GM12878 (cell line): ENCODE measurements around the gene RHOC. TPM values are rescaled to one million over a fixed set of nuclear protein-coding genes. Genes with fewer than 3 reads are reported as not detected.
A peak's percentile ranks its signal among the peaks of the same experiment; 100 is the strongest.

Experiments used
- ATAC-seq: fragments of 200-7000 bp; cut with Tn5 transposase; 3 replicates; pipeline ENCODE4 v1.9.1; 2020; ENCODE audit warnings: mild to moderate bottlenecking, moderate library complexity
- BruUV-seq: library from RNA; stranded (reverse); fragments of 400-500 nt; replicated peaks from 2 replicates; lab custom pipeline; 2021; lab: Mats Ljungman, UMichigan
- CTCF ChIA-PET: fragments of 300-600 bp; sonication (Branson Sonifier 250); formaldehyde crosslinking; extraction: SDS; loops from one replicate; lab custom pipeline; 2021; ENCODE audit warnings: inconsistent platforms; lab: Yijun Ruan, JAX
- POLR2A ChIA-PET: fragments of 350-600 bp; formaldehyde crosslinking; extraction: SDS; loops from one replicate; lab custom pipeline; 2021; ENCODE audit warnings: inconsistent platforms; lab: Charles Lee
- RAD21 ChIA-PET: fragments of 300-600 bp; sonication (Branson Sonifier 250); formaldehyde crosslinking; loops from one replicate; lab custom pipeline; 2023; ENCODE audit warnings: antibody characterized with exemption; ENCODE audit not compliant: unreplicated experiment; lab: Charles Lee
- SMC1A ChIA-PET: fragments of 300-600 bp; sonication (Branson Sonifier 250); formaldehyde crosslinking; loops from one replicate; lab custom pipeline; 2023; ENCODE audit not compliant: unreplicated experiment, uncharacterized antibody; lab: Charles Lee
- DNase-seq: peaks from one replicate; pipeline ENCODE4 v3.0.0-alpha.2; 2011; ENCODE audit warnings: low read depth, low spot score
- FAIRE-seq: peaks from 3 replicates; lab custom pipeline; 2011; peaks lifted over from hg19 to GRCh38; lab: Jason Lieb, UNC
- H2AFZ ChIP-seq: 2 replicates; pipeline ENCODE4 v1.6.0; 2011; ENCODE audit warnings: low read depth, low read length, control low read depth; ENCODE audit not compliant: control insufficient read depth
- H3K27ac ChIP-seq: 2 replicates; pipeline ENCODE4 v1.5.1; 2011; ENCODE audit warnings: control low read depth; ENCODE audit not compliant: control insufficient read depth, insufficient read depth
- H3K27me3 ChIP-seq, 2 experiments: replicated peaks in 1 of 2; 2 replicates each; pipeline versions ENCODE4 v1.6.0 to v1.6.1; 2011; ENCODE audit warnings: low read length in 1 of 2; ENCODE audit not compliant: control insufficient read depth in 2 of 2, insufficient read depth in 2 of 2
- H3K36me3 ChIP-seq, 2 experiments: 2 replicates each; pipeline ENCODE4 v1.5.1; 2011; ENCODE audit warnings: low read length in 1 of 2; ENCODE audit not compliant: control insufficient read depth in 2 of 2, insufficient read depth in 2 of 2
- H3K4me1 ChIP-seq: 2 replicates; pipeline ENCODE4 v1.6.1; 2011; ENCODE audit warnings: mild to moderate bottlenecking, low read length, moderate library complexity, mixed read lengths; ENCODE audit not compliant: control insufficient read depth, insufficient read depth
- H3K4me2 ChIP-seq: 2 replicates; pipeline ENCODE4 v1.6.0; 2011; ENCODE audit warnings: control low read depth; ENCODE audit not compliant: control insufficient read depth, insufficient read depth
- H3K4me3 ChIP-seq: fragments of 200-600 bp; sonication (generic); 2 replicates; pipeline ENCODE4 v1.5.1; 2016
- H3K79me2 ChIP-seq: 2 replicates; pipeline ENCODE4 v1.6.0; 2011; ENCODE audit warnings: low read length; ENCODE audit not compliant: control insufficient read depth, insufficient read depth
- H3K9ac ChIP-seq: 2 replicates; pipeline ENCODE4 v1.8.0; 2011; ENCODE audit warnings: low read length, control low read depth, mixed read lengths; ENCODE audit not compliant: control insufficient read depth, insufficient read depth
- H3K9me3 ChIP-seq: replicated peaks from 3 replicates; pipeline ENCODE4 v1.5.1; 2011; ENCODE audit warnings: mild to moderate bottlenecking, low read length; ENCODE audit not compliant: control insufficient read depth, insufficient read depth
- H4K20me1 ChIP-seq: 2 replicates; pipeline ENCODE4 v1.6.0; 2011; ENCODE audit not compliant: control insufficient read depth, insufficient read depth
- ATF7 ChIP-seq: fragments of 450-650 bp; IDR thresholded peaks from 2 replicates; pipeline ENCODE4 v1.6.1; 2016; ENCODE audit warnings: low read depth, mild to moderate bottlenecking
- CEBPB ChIP-seq, 2 experiments: fragments of 150-350 bp in 1 of 2; IDR thresholded peaks; 2 replicates each; pipeline ENCODE4 v1.6.1; 2012 to 2014; ENCODE audit warnings: low read depth in 2 of 2, low read length in 2 of 2, borderline replicate concordance in 1 of 2, inconsistent platforms in 1 of 2
- CREB1 ChIP-seq: IDR thresholded peaks from 2 replicates; pipeline ENCODE4 v1.6.1; 2012; ENCODE audit warnings: low read depth, mild to moderate bottlenecking, inconsistent platforms
- EED ChIP-seq: sonication (generic); IDR thresholded peaks from 2 replicates; pipeline ENCODE4 v1.6.1; 2016; ENCODE audit warnings: antibody characterized with exemption, low read depth
- ETV6 ChIP-seq, 2 experiments: fragments of 450-650 bp in 1 of 2; IDR thresholded peaks in 1 of 2; conservative IDR thresholded peaks in 1 of 2; 2 replicates each; pipeline ENCODE4 v1.6.1; 2014; ENCODE audit warnings: antibody characterized with exemption in 1 of 2, borderline replicate concordance in 1 of 2, low read depth in 1 of 2, mild to moderate bottlenecking in 1 of 2, moderate library complexity in 1 of 2
- GATAD2B ChIP-seq: fragments of 450-650 bp; conservative IDR thresholded peaks from 2 replicates; pipeline ENCODE4 v1.6.1; 2017; ENCODE audit warnings: low read depth, mild to moderate bottlenecking, moderate library complexity
- IKZF1 ChIP-seq: fragments of 450-650 bp; conservative IDR thresholded peaks from 2 replicates; pipeline ENCODE4 v1.6.1; 2017; ENCODE audit warnings: antibody characterized with exemption, mild to moderate bottlenecking
- KAT2A ChIP-seq: conservative IDR thresholded peaks from 2 replicates; pipeline ENCODE4 v1.6.1; 2011; ENCODE audit warnings: low read depth, low read length; ENCODE audit not compliant: control insufficient read depth
- PAX5 ChIP-seq: IDR thresholded peaks from 2 replicates; pipeline ENCODE4 v1.6.1; 2011; ENCODE audit warnings: low read depth, low read length, borderline replicate concordance
- RAD21 ChIP-seq: IDR thresholded peaks from 2 replicates; pipeline ENCODE4 v1.6.1; 2011; ENCODE audit warnings: mild to moderate bottlenecking, low read depth, low read length, moderate library complexity; ENCODE audit not compliant: insufficient read depth
- RB1 ChIP-seq: fragments of 450-650 bp; formaldehyde crosslinking; IDR thresholded peaks from 2 replicates; pipeline ENCODE4 v1.6.1; 2017; ENCODE audit warnings: mild to moderate bottlenecking, borderline replicate concordance
- SIN3A ChIP-seq: IDR thresholded peaks from 2 replicates; pipeline ENCODE4 v1.6.1; 2012; ENCODE audit warnings: low read depth, low read length, improper control_type of control experiment
- SPI1 ChIP-seq: IDR thresholded peaks from 2 replicates; pipeline ENCODE4 v1.6.1; 2011; ENCODE audit warnings: low read depth, mild to moderate bottlenecking, low read length, moderate library complexity, borderline replicate concordance; ENCODE audit not compliant: insufficient read depth
- SRF ChIP-seq, 2 experiments: IDR thresholded peaks; 2 replicates each; pipeline ENCODE4 v1.6.1; 2011; ENCODE audit warnings: low read depth in 2 of 2, low read length in 2 of 2, mild to moderate bottlenecking in 1 of 2, moderate library complexity in 1 of 2
- TARDBP ChIP-seq: IDR thresholded peaks from 2 replicates; pipeline ENCODE4 v1.6.1; 2016; ENCODE audit warnings: borderline replicate concordance
- YY1 ChIP-seq: IDR thresholded peaks from 2 replicates; pipeline ENCODE4 v1.6.1; 2011; ENCODE audit warnings: low read depth, mild to moderate bottlenecking, low read length
- WGBS: methylation state at CpG from one replicate; pipeline ENCODE4 v1.1.6; 2016; ENCODE audit warnings: low lambda C conversion rate; ENCODE audit not compliant: insufficient replicate concordance, insufficient coverage; ENCODE audit errors: missing lambda C conversion rate; 5-methylcytosine and 5-hydroxymethylcytosine counted together
- in situ Hi-C: fragments of 300-500 bp; cut with MboI; formaldehyde crosslinking; loops from 9 replicates; pipeline ENCODE4 v1.14.3; 2018; ENCODE audit warnings: mixed read lengths
- intact Hi-C: fragments of 100-400 bp; cut with micrococcal nuclease; formaldehyde crosslinking; loops from one replicate; pipeline ENCODE4 v1.14.2; 2022; ENCODE audit not compliant: unreplicated experiment
- polyA plus RNA-seq, 11 experiments: library from polyadenylated mRNA; depleted of rRNA in 4 of 11; unstranded in 6 of 11; stranded (reverse) in 5 of 11; fragments of >200 nt; fragmentation: Nextera tagmentation in 4 of 11; fragmentation: Illumina TruSeq in 1 of 11; extraction: Ambion mirVana in 4 of 11; extraction: Trizol in 1 of 11; gene quantifications; 1 replicate in 1 of 11; 2 replicates in 10 of 11; pipeline versions ENCODE4 v1.2.1 to v1.2.3, GENCODE V29; 2011 to 2016; ENCODE audit warnings: inconsistent platforms in 2 of 11, missing spikeins in 2 of 11, low read depth in 1 of 11
- total RNA-seq, 4 experiments: library from RNA; depleted of rRNA in 3 of 4; stranded (reverse); fragments of >200 nt in 3 of 4; fragmentation: Illumina TruSeq in 1 of 4; extraction: Trizol in 1 of 4; gene quantifications; 2 replicates each; pipeline versions ENCODE4 v1.2.1 to v1.2.3, GENCODE V29; 2013 to 2021

RHOC gene
- total and polyA plus RNA-seq, 10 of the 15 experiments (the other 5 are each of a cell fraction or from before 2014, with no cell fraction given): 20.6 to 371 (median 158) TPM

GRCh38 chr1:112704391-112704933 is 2.5 kb downstream of the RHOC start:
- no peak for DNase-seq
- H3K9me3 ChIP-seq: no peaks in the 10 kb centered on the region
- no TSS peak for BruUV-seq
- H3K27me3 ChIP-seq: no peaks in the 10 kb centered on the region
- H3K4me3 ChIP-seq: peak overlapping the region; percentile 68
- RAD21 ChIA-PET: interaction anchor here (0.6 to 4.1 kb wide), 14 partner anchors 11 to 313 kb away, joined by 3 to 42 read pairs (median 8); partner anchors contain the start of genes CTTNBP2NL, MOV10, PPM1J and ST7L
- CTCF ChIA-PET: interaction anchor here (0.5 to 5.6 kb wide), 11 partner anchors 11 to 369 kb away, joined by 3 to 48 read pairs (median 3); partner anchors contain the start of genes LRIG2, MOV10 and PPM1J
- H2AFZ ChIP-seq: peak overlapping the region; percentile 57
- intact Hi-C loops: no loop called here
- H3K79me2 ChIP-seq: peaks cover 33% of the 10 kb centered on the region
- ATAC-seq: peak; percentile 6
- TF ChIP-seq ETV6 (conservative IDR thresholded peaks at IDR 0.05 in 1 of 2, IDR thresholded peaks at IDR 0.05 in 1 of 2; ENCODE audit: borderline replicate concordance in 1 of 2, low read depth in 1 of 2) (no peak), GATAD2B (0 out of 2 replicates have a peak, but pooled peaks have one; percentile 10), TARDBP (0 out of 2 replicates have a peak, but pooled peaks have one; percentile 35), PAX5 (peak; percentile 3; the same call in 1 of the 2 replicates)
- H4K20me1 ChIP-seq: no peaks in the 10 kb centered on the region
- peak overlapping the region; percentile 52 for H3K9ac ChIP-seq
- peak overlapping the region; percentile 81 for H3K27ac ChIP-seq
- H3K4me1 ChIP-seq: peaks cover 37% of the 10 kb centered on the region
- peaks cover 0 to 14% of the 10 kb centered on the region in 2 experiments; a peak in 3 of 4 replicates for H3K36me3 ChIP-seq
- 16% methylated on average over 7 of the region's 7 CpGs for WGBS
- in situ Hi-C loops: no loop called here
- SMC1A ChIA-PET: interaction anchor here (0.5 to 4.0 kb wide), 20 partner anchors 11 to 313 kb away, joined by 3 to 28 read pairs (median 4); partner anchors contain the start of genes MOV10, PPM1J and ST7L
- POLR2A ChIA-PET: interaction anchor here (0.5 to 3.6 kb wide), 16 partner anchors 9 to 1112 kb away, joined by 3 to 26 read pairs (median 6); partner anchors contain the start of genes CAPZA1, MOV10, PPM1J and ST7L
- H3K4me2 ChIP-seq: peak overlapping the region; percentile 96
- FAIRE-seq: no peak

- intact Hi-C loops: no loop called here
- no peaks in the 10 kb centered on the region for H3K27me3 ChIP-seq
- peak overlapping the region; percentile 81 for H3K27ac ChIP-seq
- H3K9ac ChIP-seq: no peak overlapping the region
- H3K9me3 ChIP-seq: no peaks in the 10 kb centered on the region
- ATAC-seq (no peak), DNase-seq (no peak), FAIRE-seq (no peak)
- peaks cover 37% of the 10 kb centered on the region for H3K4me1 ChIP-seq
- in situ Hi-C loops: no loop called here
- peaks cover 0 to 15% of the 10 kb centered on the region in 2 experiments; a peak in 3 of 4 replicates for H3K36me3 ChIP-seq
- H3K79me2 ChIP-seq: peaks cover 33% of the 10 kb centered on the region
- ChIA-PET POLR2A (interaction anchor here (1.2 to 3.6 kb wide), 6 partner anchors 19 to 312 kb away, joined by 3 to 26 read pairs (median 6); partner anchors contain the start of genes CAPZA1, MOV10 and ST7L), CTCF (interaction anchor here (0.6 to 5.6 kb wide), 9 partner anchors 12 to 369 kb away, joined by 3 to 48 read pairs (median 7); partner anchors contain the start of genes LRIG2, MOV10 and PPM1J), RAD21 (interaction anchor here (1.1 to 4.1 kb wide), 10 partner anchors 11 to 312 kb away, joined by 3 to 42 read pairs (median 12); partner anchors contain the start of genes CTTNBP2NL, MOV10 and PPM1J), SMC1A (interaction anchor here (0.5 to 4.0 kb wide), 14 partner anchors 12 to 312 kb away, joined by 3 to 28 read pairs (median 6); partner anchors contain the start of genes MOV10 and PPM1J)
- BruUV-seq: TSS peak; percentile 37
- no peak overlapping the region for H2AFZ ChIP-seq
- peak overlapping the region; percentile 68; the same call in 1 of the 2 replicates for H3K4me3 ChIP-seq
- no peaks in the 10 kb centered on the region for H4K20me1 ChIP-seq
- H3K4me2 ChIP-seq: peak overlapping the region; percentile 96
- 82% methylated on average over 8 of the region's 8 CpGs for WGBS
- no peak for TF ChIP-seq SPI1
- no peak for TF ChIP-seq IKZF1
- no peak for TF ChIP-seq SRF (IDR thresholded peaks at IDR 0.05; ENCODE audit: low read depth in 2 of 2, low read length in 2 of 2)
- no peak for TF ChIP-seq RB1
- TF ChIP-seq EED: no peak
- TF ChIP-seq KAT2A: no peak
- no peak for TF ChIP-seq RAD21
- TF ChIP-seq YY1: no peak
- no peak for TF ChIP-seq CEBPB (IDR thresholded peaks at IDR 0.05; ENCODE audit: borderline replicate concordance in 1 of 2, low read depth in 2 of 2, low read length in 2 of 2)
- TF ChIP-seq SIN3A: no peak
- TF ChIP-seq CREB1: no peak
- TF ChIP-seq ATF7: no peak
Measured at GRCh38 chr1:112703706-112704105, 3.2 kb downstream of the RHOC start.
